Cardiac muscle cell (in vitro differentiated cells and primary cell): ENCODE data around the gene OSBPL9. TPM values are rescaled to one million over a fixed set of nuclear protein-coding genes. Genes with fewer than 3 reads are reported as not detected.
A peak's percentile ranks its signal among the peaks of the same experiment; 100 is the strongest.

ENCODE experiments used
- DNase-seq, 2 donors: peaks; one replicate each; pipeline versions ENCODE4 v3.0.0 to v3.0.0-alpha.2; 2010 to 2017; ENCODE audit warnings: low read depth in 1 of 2, low spot score in 1 of 2
- H3K27ac ChIP-seq: fragments of 200-600 bp; sonication (generic); 2 replicates; pipeline ENCODE4 v1.5.1; 2016
- H3K27me3 ChIP-seq: fragments of 200-600 bp; sonication (generic); 2 replicates; pipeline ENCODE4 v1.6.0; 2016; ENCODE audit warnings: control low read depth
- H3K36me3 ChIP-seq: fragments of 200-600 bp; sonication (generic); 2 replicates; pipeline ENCODE4 v1.5.1; 2016; ENCODE audit warnings: control low read depth
- H3K4me1 ChIP-seq: fragments of 200-600 bp; sonication (generic); 2 replicates; pipeline ENCODE4 v1.8.1; 2017; ENCODE audit warnings: low read depth, mild to moderate bottlenecking, mixed run types
- H3K4me3 ChIP-seq: fragments of 200-600 bp; sonication (generic); 2 replicates; pipeline ENCODE4 v1.5.1; 2016; ENCODE audit warnings: mild to moderate bottlenecking
- H3K9me3 ChIP-seq: fragments of 200-600 bp; sonication (generic); 2 replicates; pipeline ENCODE4 v1.5.1; 2017; ENCODE audit warnings: low read depth, mild to moderate bottlenecking, control low read depth
- CTCF ChIP-seq: IDR thresholded peaks from 2 replicates; pipeline ENCODE4 v1.5.1; 2012; ENCODE audit warnings: low read depth, mild to moderate bottlenecking, low read length
- polyA plus RNA-seq: library from polyadenylated mRNA; unstranded; fragments of >200 nt; fragmentation: Nextera tagmentation; extraction: Ambion mirVana; gene quantifications from 2 replicates; pipeline ENCODE4 v1.2.1, GENCODE V29; 2016
- total RNA-seq: library from RNA; depleted of rRNA; stranded (reverse); fragments of >200 nt; gene quantifications from 2 replicates; pipeline ENCODE4 v1.2.3, GENCODE V29; 2016

The OSBPL9 gene
- total and polyA plus RNA-seq, 2 experiments from 2014 or later, result 103 to 104 TPM

GRCh38 chr1:51576923-51577322 lies 40.0 kb upstream of the OSBPL9 start:
- H3K27ac ChIP-seq, result no peak overlapping the region
- no peak for DNase-seq
- no peak for TF ChIP-seq CTCF
- H3K27me3 ChIP-seq, result no peaks in the 10 kb centered on the region
- H3K36me3 ChIP-seq, result no peaks in the 10 kb centered on the region
- peaks cover 7% of the 10 kb centered on the region for H3K4me1 ChIP-seq
- no peak overlapping the region for H3K4me3 ChIP-seq
- H3K9me3 ChIP-seq, result no peaks in the 10 kb centered on the region

GRCh38 chr1:51578383-51579109 lies 38.3 kb upstream of the OSBPL9 start:
- Histone ChIP-seq H3K36me3 (no peaks in the 10 kb centered on the region), H3K4me1 (no peaks in the 10 kb centered on the region), H3K4me3 (no peak overlapping the region), H3K27me3 (no peaks in the 10 kb centered on the region), H3K27ac (no peak overlapping the region), H3K9me3 (no peaks in the 10 kb centered on the region)
- DNase-seq, result no peak
- TF ChIP-seq CTCF, result no peak

GRCh38 chr1:51581238-51581637 lies 35.7 kb upstream of the OSBPL9 start:
- Histone ChIP-seq H3K36me3 (no peaks in the 10 kb centered on the region), H3K9me3 (no peaks in the 10 kb centered on the region), H3K27me3 (no peaks in the 10 kb centered on the region), H3K27ac (no peak overlapping the region), H3K4me1 (no peaks in the 10 kb centered on the region), H3K4me3 (no peak overlapping the region)
- DNase-seq, result no peak
- TF ChIP-seq CTCF, result no peak

GRCh38 chr1:51583532-51583931 lies 33.4 kb upstream of the OSBPL9 start:
- Histone ChIP-seq H3K27me3 (no peaks in the 10 kb centered on the region), H3K27ac (no peak overlapping the region), H3K36me3 (no peaks in the 10 kb centered on the region), H3K4me3 (no peak overlapping the region), H3K9me3 (no peaks in the 10 kb centered on the region), H3K4me1 (no peaks in the 10 kb centered on the region)
- peak in 1 of 2 donors; percentile 97 for DNase-seq
- TF ChIP-seq CTCF, result no peak

GRCh38 chr1:51584021-51584420 lies 32.9 kb upstream of the OSBPL9 start:
- no peaks in the 10 kb centered on the region for H3K9me3 ChIP-seq
- no peak for TF ChIP-seq CTCF
- no peak for DNase-seq

More at GRCh38 chr1:51584021-51584420, 32.9 kb upstream of the OSBPL9 start:
- Histone ChIP-seq H3K4me3 (no peak overlapping the region), H3K27ac (no peak overlapping the region), H3K4me1 (no peaks in the 10 kb centered on the region), H3K27me3 (no peaks in the 10 kb centered on the region), H3K36me3 (no peaks in the 10 kb centered on the region)
